ENCODE data around the gene CCR5.

The CCR5 gene

DNA sequence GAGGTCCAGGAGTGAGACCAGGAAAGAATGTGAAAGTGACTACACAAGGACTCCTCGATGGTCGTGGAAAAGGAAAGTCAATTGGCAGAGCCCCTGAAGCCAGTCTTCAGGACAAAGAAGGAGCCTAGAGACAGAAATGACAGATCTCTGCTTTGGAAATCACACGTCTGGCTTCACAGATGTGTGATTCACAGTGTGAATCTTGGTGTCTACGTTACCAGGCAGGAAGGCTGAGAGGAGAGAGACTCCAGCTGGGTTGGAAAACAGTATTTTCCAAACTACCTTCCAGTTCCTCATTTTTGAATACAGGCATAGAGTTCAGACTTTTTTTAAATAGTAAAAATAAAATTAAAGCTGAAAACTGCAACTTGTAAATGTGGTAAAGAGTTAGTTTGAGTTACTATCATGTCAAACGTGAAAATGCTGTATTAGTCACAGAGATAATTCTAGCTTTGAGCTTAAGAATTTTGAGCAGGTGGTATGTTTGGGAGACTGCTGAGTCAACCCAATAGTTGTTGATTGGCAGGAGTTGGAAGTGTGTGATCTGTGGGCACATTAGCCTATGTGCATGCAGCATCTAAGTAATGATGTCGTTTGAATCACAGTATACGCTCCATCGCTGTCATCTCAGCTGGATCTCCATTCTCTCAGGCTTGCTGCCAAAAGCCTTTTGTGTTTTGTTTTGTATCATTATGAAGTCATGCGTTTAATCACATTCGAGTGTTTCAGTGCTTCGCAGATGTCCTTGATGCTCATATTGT lies 10.8 kb upstream of the CCR5 start:
- DNase-seq = peak in 1 of 2 donors; percentile 24

DNA sequence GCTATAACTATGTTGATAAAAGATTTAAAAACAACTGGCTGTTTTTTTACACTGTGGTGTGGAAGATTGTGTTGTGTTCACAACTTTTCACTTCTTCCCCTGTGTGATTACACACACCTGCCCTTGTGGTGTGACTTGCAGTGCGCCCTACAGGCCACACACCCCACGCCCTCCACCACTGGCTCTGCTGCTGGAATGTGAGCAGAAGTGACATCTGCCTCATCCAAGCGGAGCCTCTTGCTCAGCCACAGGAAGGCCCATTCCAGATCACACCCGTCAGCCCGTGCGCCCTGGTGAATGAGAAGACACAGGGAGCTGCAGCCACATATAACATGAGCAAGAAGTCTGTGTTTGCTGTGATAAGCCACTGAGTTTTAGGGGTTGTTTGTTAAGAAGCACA lies 9.8 kb upstream of the CCR5 start:
- peak; percentile 36 to 55 for DNase-seq

DNA sequence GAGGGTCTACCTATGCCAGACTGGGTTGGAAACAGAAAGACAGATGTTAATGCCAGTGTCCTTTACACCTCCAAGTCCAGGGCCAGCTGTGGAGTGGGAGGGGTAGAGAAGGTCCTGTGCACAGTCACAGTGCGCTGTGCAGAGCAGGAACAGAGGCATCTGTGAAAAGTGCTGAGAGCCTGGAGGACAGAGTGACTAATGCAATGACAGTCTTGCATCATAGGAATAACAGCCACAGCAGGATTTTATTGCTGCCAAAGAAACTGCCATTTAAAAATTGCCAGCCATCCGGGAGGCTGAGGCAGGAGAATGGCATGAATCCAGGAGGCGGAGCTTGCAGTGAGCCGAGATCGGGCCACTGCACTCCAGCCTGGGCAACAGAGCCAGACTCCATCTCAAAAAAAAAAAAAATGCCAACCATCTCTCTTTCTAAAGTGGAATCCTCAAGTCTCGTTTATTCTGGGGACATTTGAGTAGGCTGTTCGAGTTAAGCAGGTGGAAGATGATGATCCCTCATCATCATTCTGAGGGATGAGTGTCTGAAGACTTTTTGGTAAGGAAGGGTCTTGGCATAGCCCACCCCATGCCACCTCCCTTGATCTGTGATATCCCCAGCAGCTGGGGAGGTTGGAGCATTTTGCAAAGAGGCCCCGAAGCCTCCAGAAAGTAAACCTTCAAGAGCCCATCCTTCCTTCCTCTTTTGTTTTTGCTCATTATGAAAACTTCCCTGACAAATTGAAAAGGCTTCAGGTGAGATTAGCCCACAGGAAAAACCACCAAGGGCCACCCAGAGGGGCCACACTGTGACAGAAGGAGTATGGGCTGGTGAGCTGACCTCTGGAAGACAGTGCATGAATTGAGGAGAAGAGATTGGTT lies 9.1 kb upstream of the CCR5 start:
- peak; percentile 83 to 88 for DNase-seq

DNA sequence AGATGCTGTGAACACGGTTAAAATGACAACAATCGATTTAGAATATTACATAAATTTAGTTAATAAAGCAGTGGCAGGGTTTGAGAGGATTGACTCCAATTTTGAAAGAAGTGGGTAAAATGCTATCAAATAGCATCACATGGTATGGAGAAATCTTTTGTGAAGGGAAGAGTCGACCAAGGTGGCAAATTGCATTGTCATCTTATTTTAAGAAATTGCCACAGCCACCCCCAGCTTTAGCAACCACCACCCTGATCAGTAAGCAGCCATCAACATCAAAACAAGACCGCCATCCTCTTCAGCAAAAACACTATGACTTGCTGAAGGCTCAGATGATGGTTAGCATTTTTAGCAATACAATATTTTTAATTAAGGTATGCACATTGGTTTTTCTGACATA lies 5.7 kb upstream of the CCR5 start:
- DNase-seq = no peak

DNA sequence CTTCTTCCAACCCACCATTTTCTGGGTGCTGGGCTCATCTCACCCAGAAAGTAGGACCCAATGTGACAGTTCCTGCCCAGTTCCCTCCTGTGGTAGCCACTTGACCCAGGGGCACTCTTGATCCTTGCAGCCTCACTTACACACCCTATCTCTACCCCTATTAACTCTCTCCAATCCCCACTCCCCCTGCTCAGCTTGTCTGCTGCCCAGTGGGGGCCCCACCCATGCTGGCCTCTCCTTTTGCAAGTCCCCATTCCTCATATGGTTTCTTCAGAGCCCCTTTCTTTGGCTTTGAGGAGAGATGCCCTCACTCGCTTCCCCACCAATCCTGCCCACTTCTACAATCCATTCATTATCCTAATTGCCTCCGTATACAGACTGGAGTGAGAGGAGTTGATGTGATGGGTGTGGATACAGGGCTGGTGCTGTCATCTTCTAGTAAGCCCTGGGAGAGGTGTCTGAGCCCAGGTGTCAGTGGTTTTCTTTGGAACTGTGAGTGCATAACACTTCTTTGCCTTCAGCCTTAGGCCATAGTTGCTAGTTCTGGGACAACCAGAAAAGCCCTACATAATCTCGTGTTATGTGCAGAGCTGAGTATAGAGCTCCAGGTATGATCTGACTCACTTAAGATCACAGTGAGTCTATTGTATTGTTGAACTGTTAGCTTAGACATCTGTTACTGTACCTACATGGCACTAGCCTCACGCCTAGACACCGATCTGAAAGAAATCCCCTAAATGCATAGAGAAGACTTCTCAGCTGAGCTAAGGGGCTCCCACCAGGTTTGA lies 4.8 kb upstream of the CCR5 start:
- no peak for DNase-seq

DNA sequence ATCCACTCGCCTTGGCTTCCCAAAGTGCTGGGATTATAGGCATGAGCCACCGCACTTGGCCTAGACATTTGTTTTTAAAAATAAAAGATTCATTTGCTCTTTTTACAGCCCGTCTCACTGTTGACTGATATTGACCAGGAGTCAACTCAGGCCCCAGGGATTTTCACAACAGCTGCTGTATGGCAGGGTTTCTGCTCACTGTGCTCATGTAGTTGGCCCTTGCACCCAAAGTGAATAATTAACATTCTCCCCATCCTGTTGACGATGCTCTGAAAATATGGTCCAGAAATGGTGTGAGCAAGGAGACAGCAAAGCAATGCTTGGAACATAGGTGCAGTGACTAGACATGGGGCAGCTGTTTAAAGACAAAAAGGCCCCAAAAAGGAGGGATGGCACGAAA lies 2.9 kb upstream of the CCR5 start:
- DNase-seq = no peak

DNA sequence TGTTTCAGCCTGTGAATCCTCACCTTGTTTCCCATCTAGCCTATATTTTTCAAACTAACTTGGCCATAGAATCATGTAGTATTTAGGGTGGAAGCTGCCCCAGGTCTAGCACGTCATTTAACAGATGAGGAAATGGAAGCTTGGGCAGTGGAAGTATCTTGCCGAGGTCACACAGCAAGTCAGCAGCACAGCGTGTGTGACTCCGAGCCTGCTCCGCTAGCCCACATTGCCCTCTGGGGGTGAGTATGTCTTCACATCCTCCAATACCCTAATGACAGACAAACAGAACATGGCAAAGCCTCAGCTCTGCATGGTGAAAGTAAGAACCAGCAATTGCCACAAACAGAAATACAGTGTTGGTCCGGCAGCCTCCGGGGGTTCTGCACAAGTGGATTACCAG lies 2.2 kb upstream of the CCR5 start:
- DNase-seq = peak; percentile 95 to 97

DNA sequence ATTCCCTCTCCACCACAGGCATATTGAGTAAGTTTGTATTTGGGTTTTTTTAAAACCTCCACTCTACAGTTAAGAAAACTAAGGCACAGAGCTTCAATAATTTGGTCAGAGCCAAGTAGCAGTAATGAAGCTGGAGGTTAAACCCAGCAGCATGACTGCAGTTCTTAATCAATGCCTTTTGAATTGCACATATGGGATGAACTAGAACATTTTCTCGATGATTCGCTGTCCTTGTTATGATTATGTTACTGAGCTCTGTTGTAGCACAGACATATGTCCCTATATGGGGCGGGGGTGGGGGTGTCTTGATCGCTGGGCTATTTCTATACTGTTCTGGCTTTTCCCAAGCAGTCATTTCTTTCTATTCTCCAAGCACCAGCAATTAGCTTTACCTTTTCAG lies 1.6 kb upstream of the CCR5 start:
- peak in 1 of 2 donors; percentile 43 for DNase-seq

DNA sequence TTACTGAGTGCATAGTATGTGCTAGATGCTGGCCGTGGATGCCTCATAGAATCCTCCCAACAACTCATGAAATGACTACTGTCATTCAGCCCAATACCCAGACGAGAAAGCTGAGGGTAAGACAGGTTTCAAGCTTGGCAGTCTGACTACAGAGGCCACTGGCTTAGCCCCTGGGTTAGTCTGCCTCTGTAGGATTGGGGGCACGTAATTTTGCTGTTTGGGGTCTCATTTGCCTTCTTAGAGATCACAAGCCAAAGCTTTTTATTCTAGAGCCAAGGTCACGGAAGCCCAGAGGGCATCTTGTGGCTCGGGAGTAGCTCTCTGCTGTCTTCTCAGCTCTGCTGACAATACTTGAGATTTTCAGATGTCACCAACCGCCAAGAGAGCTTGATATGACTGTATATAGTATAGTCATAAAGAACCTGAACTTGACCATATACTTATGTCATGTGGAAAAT lies 1.0 kb upstream of the CCR5 start:
- no peak for DNase-seq

DNA sequence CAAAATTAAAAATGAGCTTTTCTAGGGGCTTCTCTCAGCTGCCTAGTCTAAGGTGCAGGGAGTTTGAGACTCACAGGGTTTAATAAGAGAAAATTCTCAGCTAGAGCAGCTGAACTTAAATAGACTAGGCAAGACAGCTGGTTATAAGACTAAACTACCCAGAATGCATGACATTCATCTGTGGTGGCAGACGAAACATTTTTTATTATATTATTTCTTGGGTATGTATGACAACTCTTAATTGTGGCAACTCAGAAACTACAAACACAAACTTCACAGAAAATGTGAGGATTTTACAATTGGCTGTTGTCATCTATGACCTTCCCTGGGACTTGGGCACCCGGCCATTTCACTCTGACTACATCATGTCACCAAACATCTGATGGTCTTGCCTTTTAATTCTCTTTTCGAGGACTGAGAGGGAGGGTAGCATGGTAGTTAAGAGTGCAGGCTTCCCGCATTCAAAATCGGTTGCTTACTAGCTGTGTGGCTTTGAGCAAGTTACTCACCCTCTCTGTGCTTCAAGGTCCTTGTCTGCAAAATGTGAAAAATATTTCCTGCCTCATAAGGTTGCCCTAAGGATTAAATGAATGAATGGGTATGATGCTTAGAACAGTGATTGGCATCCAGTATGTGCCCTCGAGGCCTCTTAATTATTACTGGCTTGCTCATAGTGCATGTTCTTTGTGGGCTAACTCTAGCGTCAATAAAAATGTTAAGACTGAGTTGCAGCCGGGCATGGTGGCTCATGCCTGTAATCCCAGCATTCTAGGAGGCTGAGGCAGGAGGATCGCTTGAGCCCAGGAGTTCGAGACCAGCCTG lies 984 bp downstream of the CCR5 start:
- no peak for DNase-seq

DNA sequence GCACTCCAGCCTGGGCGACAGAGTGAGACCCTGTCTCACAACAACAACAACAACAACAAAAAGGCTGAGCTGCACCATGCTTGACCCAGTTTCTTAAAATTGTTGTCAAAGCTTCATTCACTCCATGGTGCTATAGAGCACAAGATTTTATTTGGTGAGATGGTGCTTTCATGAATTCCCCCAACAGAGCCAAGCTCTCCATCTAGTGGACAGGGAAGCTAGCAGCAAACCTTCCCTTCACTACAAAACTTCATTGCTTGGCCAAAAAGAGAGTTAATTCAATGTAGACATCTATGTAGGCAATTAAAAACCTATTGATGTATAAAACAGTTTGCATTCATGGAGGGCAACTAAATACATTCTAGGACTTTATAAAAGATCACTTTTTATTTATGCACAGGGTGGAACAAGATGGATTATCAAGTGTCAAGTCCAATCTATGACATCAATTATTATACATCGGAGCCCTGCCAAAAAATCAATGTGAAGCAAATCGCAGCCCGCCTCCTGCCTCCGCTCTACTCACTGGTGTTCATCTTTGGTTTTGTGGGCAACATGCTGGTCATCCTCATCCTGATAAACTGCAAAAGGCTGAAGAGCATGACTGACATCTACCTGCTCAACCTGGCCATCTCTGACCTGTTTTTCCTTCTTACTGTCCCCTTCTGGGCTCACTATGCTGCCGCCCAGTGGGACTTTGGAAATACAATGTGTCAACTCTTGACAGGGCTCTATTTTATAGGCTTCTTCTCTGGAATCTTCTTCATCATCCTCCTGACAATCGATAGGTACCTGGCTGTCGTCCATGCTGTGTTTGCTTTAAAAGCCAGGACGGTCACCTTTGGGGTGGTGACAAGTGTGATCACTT lies 2.0 kb downstream of the CCR5 start:
- DNase-seq = peak; percentile 70 to 75

DNA sequence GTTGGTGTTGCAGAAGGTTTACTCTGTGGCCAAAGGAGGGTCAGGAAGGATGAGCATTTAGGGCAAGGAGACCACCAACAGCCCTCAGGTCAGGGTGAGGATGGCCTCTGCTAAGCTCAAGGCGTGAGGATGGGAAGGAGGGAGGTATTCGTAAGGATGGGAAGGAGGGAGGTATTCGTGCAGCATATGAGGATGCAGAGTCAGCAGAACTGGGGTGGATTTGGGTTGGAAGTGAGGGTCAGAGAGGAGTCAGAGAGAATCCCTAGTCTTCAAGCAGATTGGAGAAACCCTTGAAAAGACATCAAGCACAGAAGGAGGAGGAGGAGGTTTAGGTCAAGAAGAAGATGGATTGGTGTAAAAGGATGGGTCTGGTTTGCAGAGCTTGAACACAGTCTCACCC lies 4.0 kb downstream of the CCR5 start:
- DNase-seq = no peak

DNA sequence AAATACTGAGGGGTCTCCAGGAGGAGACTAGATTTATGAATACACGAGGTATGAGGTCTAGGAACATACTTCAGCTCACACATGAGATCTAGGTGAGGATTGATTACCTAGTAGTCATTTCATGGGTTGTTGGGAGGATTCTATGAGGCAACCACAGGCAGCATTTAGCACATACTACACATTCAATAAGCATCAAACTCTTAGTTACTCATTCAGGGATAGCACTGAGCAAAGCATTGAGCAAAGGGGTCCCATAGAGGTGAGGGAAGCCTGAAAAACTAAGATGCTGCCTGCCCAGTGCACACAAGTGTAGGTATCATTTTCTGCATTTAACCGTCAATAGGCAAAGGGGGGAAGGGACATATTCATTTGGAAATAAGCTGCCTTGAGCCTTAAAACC lies 4.5 kb downstream of the CCR5 start:
- DNase-seq = no peak

DNA sequence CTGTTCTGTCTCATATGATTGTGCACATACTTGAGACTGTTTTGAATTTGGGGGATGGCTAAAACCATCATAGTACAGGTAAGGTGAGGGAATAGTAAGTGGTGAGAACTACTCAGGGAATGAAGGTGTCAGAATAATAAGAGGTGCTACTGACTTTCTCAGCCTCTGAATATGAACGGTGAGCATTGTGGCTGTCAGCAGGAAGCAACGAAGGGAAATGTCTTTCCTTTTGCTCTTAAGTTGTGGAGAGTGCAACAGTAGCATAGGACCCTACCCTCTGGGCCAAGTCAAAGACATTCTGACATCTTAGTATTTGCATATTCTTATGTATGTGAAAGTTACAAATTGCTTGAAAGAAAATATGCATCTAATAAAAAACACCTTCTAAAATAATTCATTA lies 5.1 kb downstream of the CCR5 start:
- no peak for DNase-seq

DNA sequence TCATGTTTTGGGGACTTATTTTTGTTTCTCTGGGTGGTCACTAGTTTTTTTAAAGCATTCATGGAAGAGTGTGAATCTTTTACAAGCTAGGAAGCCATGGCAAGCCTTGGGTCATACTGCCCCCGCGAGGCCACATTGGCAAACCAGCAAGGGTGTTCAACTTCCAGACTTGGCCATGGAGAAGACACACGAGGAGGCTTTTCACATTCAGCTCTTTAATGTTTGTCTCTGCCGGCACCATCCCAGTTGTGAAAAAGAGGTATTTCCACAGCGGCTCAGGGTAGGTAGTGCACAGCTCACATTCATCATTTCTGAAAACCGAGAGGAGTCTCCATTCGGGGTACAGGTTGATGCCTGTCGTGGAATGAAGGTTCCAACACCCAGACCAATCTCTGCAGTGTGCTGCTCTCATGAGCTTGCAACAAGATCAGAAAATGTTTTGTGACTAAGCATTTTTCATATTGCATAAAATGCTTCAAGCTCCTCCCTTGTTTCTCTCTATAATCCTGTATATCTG lies 7.7 kb downstream of the CCR5 start:
- peak; percentile 75 to 80 for DNase-seq

DNA sequence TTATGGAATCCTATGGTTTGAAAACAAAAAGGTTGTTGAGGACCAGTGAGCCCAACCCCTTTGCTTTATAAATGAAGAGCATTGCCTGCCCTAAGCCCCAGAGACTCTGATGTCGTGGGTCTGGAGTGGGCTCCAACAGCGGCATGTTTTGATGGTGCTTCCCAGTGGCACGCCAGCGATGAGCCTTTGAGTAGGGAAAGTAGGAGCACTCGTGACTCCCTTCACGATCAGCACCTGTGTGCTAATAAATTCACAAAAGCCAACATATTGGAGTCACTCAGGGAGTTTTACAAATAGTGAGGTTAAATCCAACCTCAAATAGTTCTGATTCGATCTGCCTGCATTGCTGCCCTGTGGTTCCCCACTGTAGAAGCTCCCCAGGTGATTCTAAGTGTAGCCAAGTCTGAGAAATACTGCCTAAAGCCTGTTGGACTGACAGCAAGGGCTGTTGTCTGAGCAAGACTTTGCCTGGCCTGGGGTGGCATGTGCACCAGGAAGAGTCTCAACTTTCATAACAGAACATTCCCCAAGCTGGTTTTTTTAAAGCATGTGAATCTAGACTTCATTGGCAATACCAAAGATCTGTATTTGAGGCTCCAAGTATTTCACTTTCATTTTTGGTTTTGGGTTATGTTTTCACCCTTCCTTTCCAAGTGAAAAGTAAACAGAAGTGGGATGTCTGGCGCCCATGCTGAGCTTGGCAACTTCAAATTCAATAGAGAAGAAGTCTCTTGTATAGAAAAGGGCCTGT lies 9.9 kb downstream of the CCR5 start:
- peak in 1 of 2 donors; percentile 25 for DNase-seq

DNA sequence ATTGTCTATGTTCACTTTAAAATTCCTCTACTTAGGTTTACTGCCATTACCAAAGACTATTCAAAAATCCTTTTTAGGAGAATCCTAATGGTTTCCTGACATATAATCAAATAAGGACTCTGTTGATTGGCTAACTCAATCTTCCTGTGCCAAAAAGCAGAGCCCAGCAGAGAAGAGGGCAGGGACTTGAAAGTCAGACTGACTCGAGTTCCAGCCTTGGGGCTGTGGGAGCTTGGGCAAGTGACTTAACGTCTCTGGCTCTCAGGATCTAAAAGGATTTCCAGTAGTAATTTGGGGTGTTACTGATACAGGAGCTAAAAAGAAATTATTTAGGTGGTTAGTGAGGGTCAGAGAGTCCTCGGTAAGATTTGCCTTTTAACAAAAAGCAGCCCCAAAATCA lies 10.9 kb downstream of the CCR5 start:
- no peak for DNase-seq

DNA sequence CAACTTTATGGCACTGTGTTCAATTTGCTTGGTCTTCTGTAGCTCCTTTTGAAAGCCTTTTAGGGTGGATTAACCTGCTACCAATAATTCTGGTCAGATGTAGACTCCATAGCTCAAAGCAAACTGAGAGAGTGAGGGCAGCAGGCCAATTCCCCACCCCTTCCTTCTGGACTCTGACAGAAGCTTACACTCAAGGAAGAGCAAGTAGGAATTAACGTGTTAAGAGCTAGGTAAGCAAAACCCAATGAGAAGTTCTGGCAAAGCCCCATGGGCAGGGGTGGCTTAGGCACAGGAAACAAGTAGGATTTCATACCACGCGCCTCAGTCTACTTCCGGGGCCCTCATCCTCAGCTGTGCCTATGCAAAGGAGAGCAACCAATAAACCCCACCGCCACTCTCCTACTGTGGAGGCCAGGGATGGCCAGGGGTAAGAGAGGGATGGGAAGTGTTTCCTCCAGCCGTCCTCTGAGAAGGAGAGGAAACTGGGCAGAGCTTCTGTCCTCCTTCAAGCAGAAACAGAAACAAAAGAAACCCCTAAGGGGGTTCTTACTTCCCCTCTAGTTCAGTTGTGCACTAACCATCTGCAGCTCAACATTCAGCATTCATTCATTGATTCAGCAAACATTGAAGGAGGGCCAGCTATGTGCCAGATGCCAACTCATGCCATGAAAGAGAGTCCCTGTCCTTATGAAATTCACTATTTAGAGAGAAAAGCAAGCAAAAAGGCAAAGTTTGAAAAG lies 12.6 kb downstream of the CCR5 start:
- no peak for DNase-seq

DNA sequence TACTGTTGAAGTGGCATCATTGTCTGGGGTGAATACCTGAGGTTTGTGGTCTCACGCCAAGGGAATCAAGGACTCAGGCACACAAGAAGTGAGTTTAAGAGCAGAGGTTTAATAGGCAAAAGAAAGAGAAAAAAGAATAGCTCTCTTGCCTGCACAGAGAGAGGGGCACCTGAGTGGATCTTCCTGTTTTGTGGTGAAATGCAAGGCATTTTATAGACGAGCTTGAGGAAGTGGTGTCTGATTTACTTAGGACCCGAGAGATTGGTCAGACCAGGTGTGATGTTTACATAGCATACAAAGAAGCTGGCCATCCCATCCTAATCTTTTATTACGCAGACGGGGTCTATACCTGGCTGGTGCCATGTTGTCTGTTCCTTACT lies 13.2 kb downstream of the CCR5 start:
- DNase-seq = no peak

Data from inflammatory macrophage (primary cell).